Astrocyte of the cerebellum (primary cell): ENCODE results near the gene NR2C1.
"Not testable (repeated sequence)": the region's sequence is repeated elsewhere in the genome, so short reads cannot be mapped to it uniquely, and the experiment has no call there.

ENCODE experiments used
- DNase-seq: peaks from one replicate; pipeline ENCODE4 v3.0.0-alpha.2; 2011; ENCODE audit warnings: low read depth
- H3K4me3 ChIP-seq: 2 replicates; pipeline ENCODE4 v1.5.1; 2011; ENCODE audit warnings: mild to moderate bottlenecking, low read depth, low read length, moderate library complexity
- CTCF ChIP-seq: IDR thresholded peaks from 2 replicates; pipeline ENCODE4 v1.5.1; 2012; ENCODE audit warnings: low read length, low read depth, moderate library complexity, mild to moderate bottlenecking; ENCODE audit errors: missing control alignments
- in situ Hi-C: cut with HindIII; loops from 2 replicates; pipeline ENCODE4 v1.10.0; 2017; ENCODE audit warnings: low sequenced_read_pairs

The NR2C1 gene

DNA sequence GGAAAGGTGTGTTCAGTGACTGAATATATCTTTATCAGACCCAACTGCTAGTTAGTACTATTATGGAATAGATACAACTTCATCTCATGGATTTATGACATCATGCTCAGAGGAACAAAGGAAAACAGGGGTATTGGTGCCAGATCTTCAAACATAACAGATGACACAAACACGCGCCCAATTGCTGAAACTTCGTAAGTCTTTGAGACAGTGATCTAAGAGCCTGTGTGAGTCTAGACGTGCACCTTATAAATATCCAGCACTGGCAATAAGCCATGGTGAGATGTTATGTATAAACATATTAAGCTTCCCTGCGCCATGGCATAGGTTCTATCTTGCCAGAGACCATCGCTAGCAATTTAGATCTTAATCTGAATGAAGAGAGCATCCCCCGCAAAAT, 42.2 kb upstream of the NR2C1 start:
- in situ Hi-C loops = loop anchor here (5.0 to 25.0 kb wide), 2 partner anchors 217 to 422 kb away; no protein-coding TSS in a partner anchor
- H3K4me3 ChIP-seq = no peak overlapping the region
- TF ChIP-seq CTCF = no peak
- DNase-seq = no peak

DNA sequence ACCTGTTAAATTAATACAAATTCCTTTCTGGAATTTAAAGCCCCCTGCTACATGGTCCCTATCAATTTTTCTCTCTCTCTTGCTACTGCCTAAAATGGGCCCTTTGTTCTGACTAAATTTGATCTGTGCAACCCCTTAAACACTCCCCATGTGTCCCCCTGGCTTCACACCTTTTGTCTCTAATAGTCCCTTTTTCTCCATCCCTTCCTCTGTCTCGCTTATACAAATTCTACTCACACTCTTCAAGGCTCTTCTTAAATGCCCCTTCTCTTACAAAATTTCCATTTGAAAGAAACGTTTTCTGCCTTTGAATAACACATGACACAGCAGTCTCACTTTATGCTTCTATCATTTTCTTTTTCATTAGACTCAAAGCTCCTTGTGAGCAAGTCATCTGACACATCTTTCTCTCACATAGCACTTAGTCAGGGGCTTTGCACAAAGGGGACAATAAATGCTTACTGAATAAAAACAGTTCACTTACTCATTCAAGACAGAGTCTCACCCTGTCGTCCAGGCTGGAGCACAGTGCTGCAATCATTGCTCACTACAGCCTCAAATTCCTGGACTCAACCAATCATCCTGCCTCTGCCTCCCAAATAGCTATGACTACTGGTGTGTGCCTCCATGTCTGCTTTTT, 41.5 kb upstream of the NR2C1 start:
- in situ Hi-C loops = loop anchor here (5.0 to 25.0 kb wide), 2 partner anchors 217 to 422 kb away; no protein-coding TSS in a partner anchor
- DNase-seq = no peak
- no peak for TF ChIP-seq CTCF
- no peak overlapping the region for H3K4me3 ChIP-seq

GRCh38 chr12:95107362-95107761, 33.9 kb upstream of the NR2C1 start:
- H3K4me3 ChIP-seq = no peak overlapping the region
- in situ Hi-C loops = loop anchor here (25.0 kb wide), 1 partner anchor 430 kb away; no protein-coding TSS in a partner anchor

GRCh38 chr12:95105540-95105939, 32.1 kb upstream of the NR2C1 start:
- no peak overlapping the region for H3K4me3 ChIP-seq
- in situ Hi-C loops = loop anchor here (25.0 kb wide), 1 partner anchor 432 kb away; no protein-coding TSS in a partner anchor
- no peak for DNase-seq
- TF ChIP-seq CTCF = no peak

More at GRCh38 chr12:95107362-95107761, 33.9 kb upstream of the NR2C1 start:
- no peak for TF ChIP-seq CTCF
- DNase-seq = no peak

DNA sequence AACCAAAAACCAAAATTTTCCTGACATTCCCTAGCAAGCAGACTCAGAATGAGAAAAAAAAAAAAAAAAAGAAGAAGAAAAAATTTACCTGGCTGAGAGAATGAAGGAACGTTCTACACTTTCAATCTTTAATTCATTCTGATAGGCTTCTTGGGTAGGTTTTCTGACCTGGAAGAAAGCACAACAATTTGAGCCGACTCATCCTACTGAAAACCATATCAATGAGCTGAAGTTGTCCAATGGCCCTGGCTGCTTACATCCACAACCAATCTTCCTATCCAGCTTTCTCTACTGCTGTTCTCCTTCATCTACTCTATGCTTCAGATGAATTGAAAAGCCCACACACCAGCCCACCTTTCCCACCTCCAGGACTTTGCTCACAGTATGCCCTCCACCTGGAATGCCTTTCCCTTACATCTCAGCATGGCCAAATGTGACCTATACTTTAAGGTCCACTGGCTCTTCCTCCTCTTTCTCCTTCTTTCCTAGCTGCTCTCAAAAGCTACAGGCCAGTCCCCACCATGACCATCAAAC, 31.6 kb upstream of the NR2C1 start:
- in situ Hi-C loops = loop anchor here (25.0 kb wide), 1 partner anchor 432 kb away; no protein-coding TSS in a partner anchor
- no peak for DNase-seq
- TF ChIP-seq CTCF = no peak
- H3K4me3 ChIP-seq = no peak overlapping the region

DNA sequence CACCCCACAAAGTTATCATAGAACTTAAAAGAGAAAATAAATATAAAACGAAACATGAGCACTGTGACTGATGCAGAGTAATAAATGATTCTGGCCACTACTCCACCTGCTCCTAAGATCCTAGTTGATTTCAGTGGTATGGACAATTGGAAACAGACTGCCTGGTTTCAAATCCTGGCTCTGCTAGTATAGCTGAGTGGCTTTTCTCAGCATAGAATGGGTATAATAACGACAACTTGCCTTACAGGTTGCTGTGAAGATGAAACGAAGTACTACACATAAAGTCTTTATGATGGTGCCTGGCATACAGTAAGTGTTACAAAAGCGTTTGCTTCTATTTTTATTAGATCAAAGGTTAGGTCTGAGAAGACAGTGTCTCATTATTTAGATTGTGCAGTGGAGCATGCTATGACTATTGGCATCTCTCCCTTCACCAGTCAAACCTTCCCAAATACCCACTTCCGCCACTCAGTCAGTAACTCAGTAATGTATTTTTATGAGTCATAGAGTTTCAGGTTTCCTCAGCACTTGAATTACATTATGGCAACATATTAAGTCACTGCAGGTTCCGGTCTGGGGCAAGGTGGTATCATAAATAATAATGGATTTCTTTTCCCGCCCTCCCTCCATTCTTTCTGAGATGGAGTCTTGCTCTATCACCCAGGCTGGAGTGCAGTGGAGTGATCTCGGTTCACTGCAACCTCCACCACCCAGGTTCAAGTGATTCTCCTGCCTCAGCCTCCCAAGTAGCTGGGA, 29.7 kb upstream of the NR2C1 start:
- TF ChIP-seq CTCF = no peak
- no peak overlapping the region for H3K4me3 ChIP-seq
- in situ Hi-C loops = loop anchor here (25.0 kb wide), 1 partner anchor 434 kb away; no protein-coding TSS in a partner anchor
- DNase-seq = peak; percentile 61

- in situ Hi-C loops = loop anchor here (25.0 kb wide), 1 partner anchor 435 kb away; no protein-coding TSS in a partner anchor
- not testable (repeated sequence) for DNase-seq, H3K4me3 ChIP-seq
Measured at GRCh38 chr12:95101957-95102356, 28.5 kb upstream of the NR2C1 start.
